GM23248 (cell line): ENCODE measurements around the gene CNIH4. TPM values are rescaled to one million over a fixed set of nuclear protein-coding genes. Genes with fewer than 3 reads are reported as not detected.

Experiments
- DNase-seq: peaks from one replicate; pipeline ENCODE4 v3.0.0-alpha.2; 2015
- H2AFZ ChIP-seq: fragments of 200-600 bp; sonication (generic); 2 replicates; pipeline ENCODE4 v1.6.1; 2016; ENCODE audit warnings: antibody characterized with exemption
- H3F3A ChIP-seq: fragments of 200-600 bp; sonication (generic); 2 replicates; pipeline ENCODE4 v1.6.1; 2016; ENCODE audit warnings: mild to moderate bottlenecking, antibody characterized with exemption, mixed run types; ENCODE audit not compliant: insufficient read depth
- H3K27ac ChIP-seq: fragments of 200-600 bp; sonication (generic); 2 replicates; pipeline ENCODE4 v1.5.1; 2016; ENCODE audit warnings: mild to moderate bottlenecking
- H3K27me3 ChIP-seq: fragments of 200-600 bp; sonication (generic); replicated peaks from 2 replicates; pipeline ENCODE4 v1.6.1; 2016; ENCODE audit warnings: mild to moderate bottlenecking; ENCODE audit not compliant: insufficient read depth
- H3K36me3 ChIP-seq: fragments of 200-600 bp; sonication (generic); 2 replicates; pipeline ENCODE4 v1.6.1; 2016; ENCODE audit warnings: low read depth, mild to moderate bottlenecking
- H3K4me1 ChIP-seq: fragments of 200-600 bp; sonication (generic); 2 replicates; pipeline ENCODE4 v1.6.1; 2016; ENCODE audit warnings: mild to moderate bottlenecking; ENCODE audit not compliant: insufficient read depth
- H3K4me2 ChIP-seq: fragments of 200-600 bp; sonication (generic); one replicate; pipeline ENCODE4 v1.6.1; 2016; ENCODE audit warnings: mild to moderate bottlenecking; ENCODE audit not compliant: unreplicated experiment
- H3K4me3 ChIP-seq: fragments of 200-600 bp; sonication (generic); 2 replicates; pipeline ENCODE4 v1.5.1; 2016; ENCODE audit warnings: mild to moderate bottlenecking
- H3K79me2 ChIP-seq: fragments of 200-600 bp; sonication (generic); 2 replicates; pipeline ENCODE4 v1.6.1; 2016; ENCODE audit warnings: mild to moderate bottlenecking; ENCODE audit not compliant: insufficient read depth
- H3K9ac ChIP-seq: fragments of 200-600 bp; sonication (generic); 2 replicates; pipeline ENCODE4 v1.6.1; 2016; ENCODE audit warnings: mild to moderate bottlenecking
- H3K9me2 ChIP-seq: fragments of 200-600 bp; sonication (generic); 2 replicates; pipeline ENCODE4 v1.6.1; 2016; ENCODE audit warnings: mixed run types, mild to moderate bottlenecking, moderate library complexity; ENCODE audit not compliant: insufficient read depth
- H3K9me3 ChIP-seq: fragments of 200-600 bp; sonication (generic); one replicate; pipeline ENCODE4 v1.6.1; 2017; ENCODE audit warnings: low read depth
- H4K20me1 ChIP-seq: fragments of 200-600 bp; sonication (generic); 2 replicates; pipeline ENCODE4 v1.6.0; 2016; ENCODE audit not compliant: insufficient read depth
- EZH2 ChIP-seq: fragments of 200-600 bp; sonication (generic); IDR thresholded peaks from 2 replicates; pipeline ENCODE4 v1.6.1; 2018; ENCODE audit warnings: antibody characterized with exemption, mild to moderate bottlenecking; ENCODE audit not compliant: insufficient read depth, poor library complexity, severe bottlenecking
- EZH2phosphoT487 ChIP-seq: fragments of 200-600 bp; sonication (generic); IDR thresholded peaks from 2 replicates; pipeline ENCODE4 v1.6.1; 2018; ENCODE audit warnings: antibody characterized with exemption, moderate library complexity, mild to moderate bottlenecking, low read depth; ENCODE audit not compliant: insufficient read depth
- WGBS, 2 experiments: methylation state at CpG; one replicate each; pipeline ENCODE4 v1.1.6; 2015 to 2017; ENCODE audit warnings: low lambda C conversion rate in 2 of 2, low coverage in 1 of 2; ENCODE audit errors: missing lambda C conversion rate in 2 of 2; 5-methylcytosine and 5-hydroxymethylcytosine counted together
- in situ Hi-C: fragments of 300-500 bp; cut with MboI; formaldehyde crosslinking; loops from 2 replicates; pipeline ENCODE4 v1.15.0; 2020
- polyA plus RNA-seq: library from polyadenylated mRNA; unstranded; fragments of >200 nt; fragmentation: Nextera tagmentation; extraction: Ambion mirVana; gene quantifications from 2 replicates; pipeline ENCODE4 v1.2.1, GENCODE V29; 2016
- total RNA-seq: library from RNA; depleted of rRNA; stranded (reverse); fragments of >200 nt; shearing (Covaris generic); gene quantifications from 2 replicates; pipeline ENCODE4 v1.2.3, GENCODE V29; 2014

The CNIH4 gene
- total and polyA plus RNA-seq, 2 experiments from 2014 or later, result 73.5 to 142 TPM

DNA sequence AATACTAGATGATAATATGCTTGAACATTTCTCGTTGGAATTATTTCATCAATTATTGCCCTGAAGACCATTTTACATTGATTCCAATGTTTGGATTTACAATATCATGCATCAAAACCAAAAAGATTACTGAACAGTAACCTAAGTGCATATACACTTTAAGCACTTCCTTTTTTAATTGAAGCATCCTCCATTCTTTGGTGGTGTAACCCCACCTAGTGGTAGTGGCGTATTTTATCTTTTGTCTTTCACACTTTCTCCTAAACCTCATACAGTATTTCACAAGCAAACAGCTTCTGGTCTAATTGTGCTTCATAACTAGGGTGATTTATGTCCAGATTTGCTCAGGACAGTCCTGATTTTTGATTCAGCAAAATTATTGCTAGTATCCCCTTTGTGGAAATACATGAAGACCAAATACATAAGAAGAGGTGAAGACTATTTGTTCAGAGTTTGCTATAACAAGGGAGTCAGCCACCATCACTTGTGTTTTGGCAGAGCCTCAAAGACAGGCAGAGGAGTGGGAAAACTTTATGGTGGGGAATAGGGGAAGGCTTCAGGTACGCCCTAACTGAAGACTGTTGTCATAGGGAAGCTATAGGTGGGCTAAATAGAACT lies 23.3 kb upstream of the CNIH4 start:
- no peaks in the 10 kb centered on the region for H3K36me3 ChIP-seq
- TF ChIP-seq EZH2 (no peak), EZH2phosphoT487 (no peak)
- no peak overlapping the region for H3K4me2 ChIP-seq
- no peaks in the 10 kb centered on the region for H3K9me2 ChIP-seq
- no peaks in the 10 kb centered on the region for H3K9me3 ChIP-seq
- peak overlapping the region; percentile 49; the same call in 1 of the 2 replicates for H2AFZ ChIP-seq
- H3K27me3 ChIP-seq, result no peaks in the 10 kb centered on the region
- peaks cover 15% of the 10 kb centered on the region for H3K79me2 ChIP-seq
- peaks cover 19% of the 10 kb centered on the region for H3F3A ChIP-seq
- peak; percentile 72 for DNase-seq
- H3K4me3 ChIP-seq, result no peak overlapping the region
- peak overlapping the region; percentile 22 for H3K9ac ChIP-seq
- peaks cover 8% of the 10 kb centered on the region; the same call in 1 of the 2 replicates for H3K4me1 ChIP-seq
- peak overlapping the region; percentile 28; the same call in 1 of the 2 replicates for H3K27ac ChIP-seq
- WGBS, 2 experiments, result 10 to 15% methylated on average over 3 of the region's 3 CpGs
- in situ Hi-C loops, result loop anchor here (10.0 kb wide), 1 partner anchor 209 kb away; no protein-coding TSS in a partner anchor
- no peaks in the 10 kb centered on the region for H4K20me1 ChIP-seq

GRCh38 chr1:224333939-224334786 lies 22.5 kb upstream of the CNIH4 start:
- Histone ChIP-seq H3K4me1 (peaks cover under 1% of the 10 kb centered on the region; the same call in 1 of the 2 replicates), H4K20me1 (no peaks in the 10 kb centered on the region), H3K4me3 (no peak overlapping the region), H3K9me3 (no peaks in the 10 kb centered on the region), H3K9me2 (no peaks in the 10 kb centered on the region), H2AFZ (peak overlapping the region; percentile 49; the same call in 1 of the 2 replicates), H3F3A (peaks cover 19% of the 10 kb centered on the region), H3K27me3 (no peaks in the 10 kb centered on the region), H3K9ac (peak overlapping the region; percentile 22), H3K79me2 (peaks cover 7% of the 10 kb centered on the region), H3K36me3 (no peaks in the 10 kb centered on the region), H3K27ac (peak overlapping the region; percentile 28; the same call in 1 of the 2 replicates), H3K4me2 (no peak overlapping the region)
- in situ Hi-C loops, result loop anchor here (10.0 kb wide), 1 partner anchor 209 kb away; no protein-coding TSS in a partner anchor
- peak; percentile 45 for DNase-seq
- no peak for TF ChIP-seq EZH2
- no peak for TF ChIP-seq EZH2phosphoT487
- 47 to 52% methylated on average over 5 of the region's 5 CpGs for WGBS, 2 experiments

DNA sequence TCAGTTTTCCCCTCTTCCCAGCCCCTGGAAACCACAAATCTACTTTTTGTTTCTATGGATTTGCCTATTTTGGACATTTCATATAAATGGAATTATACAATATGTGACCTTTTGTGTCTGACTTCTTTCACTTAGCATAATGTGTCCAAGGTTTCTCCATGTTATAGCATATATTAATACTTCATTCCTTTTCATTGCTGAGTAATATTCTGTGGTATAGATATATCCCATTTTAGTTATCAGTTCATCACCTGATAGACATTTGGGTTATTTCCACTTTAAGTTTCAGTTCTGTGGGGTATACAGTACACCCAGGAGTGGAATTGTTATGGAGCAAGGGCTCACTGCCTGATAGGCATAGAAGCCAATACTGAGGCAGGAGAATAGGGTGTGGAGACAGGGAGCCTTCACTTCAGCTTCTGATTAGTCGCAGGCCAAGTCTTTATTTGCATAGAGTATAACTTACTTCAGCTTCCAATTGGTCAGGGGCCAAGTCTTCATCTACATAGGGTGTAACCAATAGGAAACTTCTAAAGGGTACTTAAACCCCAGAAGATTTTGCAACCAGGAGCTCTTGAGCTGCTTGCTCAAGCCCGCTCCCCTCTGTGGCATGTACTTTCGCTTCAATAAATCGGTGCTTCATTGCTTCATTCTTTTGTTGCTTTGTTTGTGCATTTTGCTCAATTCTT lies 18.4 kb upstream of the CNIH4 start:
- H3K9me3 ChIP-seq, result no peaks in the 10 kb centered on the region
- H3K4me2 ChIP-seq, result no peak overlapping the region
- H3F3A ChIP-seq, result peaks cover 11% of the 10 kb centered on the region
- no peak overlapping the region for H3K9ac ChIP-seq
- H3K79me2 ChIP-seq, result no peaks in the 10 kb centered on the region
- H3K27me3 ChIP-seq, result no peaks in the 10 kb centered on the region
- WGBS, 2 experiments, result 73 to 83% methylated on average over 4 of the region's 4 CpGs
- no peak overlapping the region for H3K27ac ChIP-seq
- TF ChIP-seq EZH2phosphoT487, result no peak
- TF ChIP-seq EZH2, result no peak
- no peaks in the 10 kb centered on the region for H4K20me1 ChIP-seq
- no peak overlapping the region for H3K4me3 ChIP-seq
- DNase-seq, result no peak
- in situ Hi-C loops, result loop anchor here (10.0 kb wide), 1 partner anchor 213 kb away; no protein-coding TSS in a partner anchor
- H3K9me2 ChIP-seq, result no peaks in the 10 kb centered on the region
- H2AFZ ChIP-seq, result no peak overlapping the region
- H3K36me3 ChIP-seq, result no peaks in the 10 kb centered on the region
- H3K4me1 ChIP-seq, result no peaks in the 10 kb centered on the region
